HepG2 (cell line): ENCODE measurements around the gene KNL1. TPM values are rescaled to one million over a fixed set of nuclear protein-coding genes. Genes with fewer than 3 reads are reported as not detected.

ENCODE experiments used
- ADNP ChIP-seq: sonication (generic); formaldehyde crosslinking; IDR thresholded peaks from 2 replicates; pipeline ENCODE4 v1.4.0; 2020; ENCODE audit warnings: missing genetic modification reagents
- KMT2B ChIP-seq: IDR thresholded peaks from 2 replicates; pipeline ENCODE4 v1.6.1; 2016; ENCODE audit warnings: missing genetic modification reagents, missing compliant biosample characterization
- SETDB1 ChIP-seq: sonication (generic); formaldehyde crosslinking; IDR thresholded peaks from 2 replicates; pipeline ENCODE4 v1.5.1; 2020; ENCODE audit warnings: missing genetic modification reagents, mild to moderate bottlenecking, borderline replicate concordance
- SRF ChIP-seq: IDR thresholded peaks from 2 replicates; pipeline ENCODE4 v1.6.1; 2011; ENCODE audit warnings: mild to moderate bottlenecking, low read depth, low read length, moderate library complexity
- ZKSCAN5 ChIP-seq: sonication (generic); formaldehyde crosslinking; IDR thresholded peaks from 2 replicates; pipeline ENCODE4 v1.5.1; 2020; ENCODE audit warnings: mild to moderate bottlenecking, missing genetic modification reagents
- ZNF619 ChIP-seq: sonication (generic); formaldehyde crosslinking; IDR thresholded peaks from 2 replicates; pipeline ENCODE4 v1.4.0; 2020; ENCODE audit warnings: mild to moderate bottlenecking, missing genetic modification reagents
- polyA plus RNA-seq, 8 experiments: library from polyadenylated mRNA; depleted of rRNA in 3 of 8; stranded (reverse) in 7 of 8; unstranded in 1 of 8; fragments of >200 nt; fragmentation: Illumina TruSeq in 4 of 8; extraction: Trizol in 4 of 8; gene quantifications; 2 replicates each; pipeline versions ENCODE4 v1.2.1 to v1.2.3, GENCODE V29; 2011 to 2016; ENCODE audit warnings: low read depth in 4 of 8, missing spikeins in 1 of 8, mixed read lengths in 1 of 8; ENCODE audit not compliant: insufficient read depth in 1 of 8
- total RNA-seq, 5 experiments: library from RNA; depleted of rRNA; stranded (reverse); fragments of >200 nt; fragmentation: Illumina TruSeq; extraction: Trizol; gene quantifications; 2 replicates each; pipeline ENCODE4 v1.2.3, GENCODE V29; 2016; ENCODE audit warnings: low read depth in 1 of 5
- TF ChIP-seq, protein P1 (sequence below): sonication (generic); formaldehyde crosslinking; IDR thresholded peaks from 2 replicates; pipeline ENCODE4 v1.4.0; 2020; ENCODE audit warnings: missing genetic modification reagents, mild to moderate bottlenecking, borderline replicate concordance
- TF ChIP-seq, protein P2 (sequence below): sonication (generic); formaldehyde crosslinking; IDR thresholded peaks from 2 replicates; pipeline ENCODE4 v1.5.0; 2020; ENCODE audit warnings: missing genetic modification reagents
- TF ChIP-seq, protein P3 (sequence below): sonication (generic); formaldehyde crosslinking; IDR thresholded peaks from 2 replicates; pipeline ENCODE4 v1.8.1; 2022; ENCODE audit warnings: mild to moderate bottlenecking, missing genetic modification reagents
- TF ChIP-seq, protein P4 (sequence below): sonication (generic); formaldehyde crosslinking; IDR thresholded peaks from 2 replicates; pipeline ENCODE4; 2020; ENCODE audit warnings: missing genetic modification reagents, mild to moderate bottlenecking, borderline replicate concordance
- TF ChIP-seq, protein P5 (sequence below): sonication (generic); formaldehyde crosslinking; IDR thresholded peaks from 2 replicates; pipeline ENCODE4 v1.8.0; 2022; ENCODE audit warnings: mild to moderate bottlenecking, missing genetic modification reagents
- TF ChIP-seq, protein P6 (sequence below): sonication (generic); formaldehyde crosslinking; IDR thresholded peaks from 2 replicates; pipeline ENCODE4 v1.4.0; 2020; ENCODE audit warnings: mild to moderate bottlenecking, missing genetic modification reagents, borderline replicate concordance
- TF ChIP-seq, protein P7 (sequence below): sonication (generic); formaldehyde crosslinking; IDR thresholded peaks from 2 replicates; pipeline ENCODE4 v1.5.1; 2020; ENCODE audit warnings: mild to moderate bottlenecking, missing genetic modification reagents, moderate library complexity

Gene KNL1
- total and polyA plus RNA-seq, 2 of the 13 experiments (the other 11 are each of a cell fraction or from before 2014, with no cell fraction given) = 8.0 to 21.4 TPM

DNA sequence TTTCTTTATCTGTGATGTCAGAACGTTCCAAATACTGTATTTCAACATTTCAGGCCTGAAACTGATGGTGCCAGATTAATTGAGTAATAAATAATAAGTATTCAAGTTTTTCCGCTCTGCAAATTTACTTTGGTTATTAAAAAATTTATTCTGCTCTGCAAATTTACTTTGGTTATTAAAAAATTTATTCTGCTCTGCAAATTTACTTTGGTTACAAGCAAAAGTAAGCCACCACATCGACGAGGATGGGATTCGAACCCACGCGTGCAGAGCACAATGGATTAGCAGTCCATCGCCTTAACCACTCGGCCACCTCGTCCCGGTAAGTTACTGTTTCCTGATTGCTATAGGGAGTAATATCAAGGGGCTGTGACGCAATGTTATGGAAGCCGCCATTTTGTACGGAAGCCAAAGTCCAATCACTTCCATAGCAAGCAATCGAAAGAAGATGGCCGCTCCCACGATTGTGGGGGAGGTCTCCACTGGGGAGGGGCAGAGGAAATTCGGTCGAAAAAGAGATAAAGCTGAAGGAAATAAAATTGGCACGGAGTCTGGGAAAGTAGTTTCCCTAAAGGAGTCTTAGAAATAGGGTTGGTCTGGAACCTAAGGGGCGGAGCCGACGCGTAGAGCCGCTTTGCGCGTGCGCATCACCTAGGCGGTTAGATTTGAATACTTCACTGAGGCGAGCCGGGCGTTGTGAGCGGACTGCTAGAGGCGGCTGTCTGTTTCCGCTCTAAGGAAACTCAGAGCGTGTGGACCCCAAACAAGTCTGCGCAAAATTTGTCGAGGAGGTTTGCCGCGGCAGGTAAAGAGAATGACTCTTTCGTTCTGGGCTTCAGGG is at the start of gene KNL1 (continued):
- no peak for TF ChIP-seq ZKSCAN5 (CRISPR knock-in tag)
- TF ChIP-seq, protein P1, sequence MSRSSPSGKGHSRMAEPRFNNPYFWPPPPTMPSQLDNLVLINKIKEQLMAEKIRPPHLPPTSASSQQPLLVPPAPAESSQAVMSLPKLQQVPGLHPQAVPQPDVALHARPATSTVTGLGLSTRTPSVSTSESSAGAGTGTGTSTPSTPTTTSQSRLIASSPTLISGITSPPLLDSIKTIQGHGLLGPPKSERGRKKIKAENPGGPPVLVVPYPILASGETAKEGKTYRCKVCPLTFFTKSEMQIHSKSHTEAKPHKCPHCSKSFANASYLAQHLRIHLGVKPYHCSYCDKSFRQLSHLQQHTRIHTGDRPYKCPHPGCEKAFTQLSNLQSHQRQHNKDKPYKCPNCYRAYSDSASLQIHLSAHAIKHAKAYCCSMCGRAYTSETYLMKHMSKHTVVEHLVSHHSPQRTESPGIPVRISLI (CRISPR knock-in tag) = peak; percentile 38; the same call in 1 of the 2 replicates
- TF ChIP-seq KMT2B = peak; percentile 77
- TF ChIP-seq SRF = no peak
- TF ChIP-seq, protein P2, sequence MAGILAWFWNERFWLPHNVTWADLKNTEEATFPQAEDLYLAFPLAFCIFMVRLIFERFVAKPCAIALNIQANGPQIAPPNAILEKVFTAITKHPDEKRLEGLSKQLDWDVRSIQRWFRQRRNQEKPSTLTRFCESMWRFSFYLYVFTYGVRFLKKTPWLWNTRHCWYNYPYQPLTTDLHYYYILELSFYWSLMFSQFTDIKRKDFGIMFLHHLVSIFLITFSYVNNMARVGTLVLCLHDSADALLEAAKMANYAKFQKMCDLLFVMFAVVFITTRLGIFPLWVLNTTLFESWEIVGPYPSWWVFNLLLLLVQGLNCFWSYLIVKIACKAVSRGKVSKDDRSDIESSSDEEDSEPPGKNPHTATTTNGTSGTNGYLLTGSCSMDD (CRISPR knock-in tag) = no peak
- TF ChIP-seq, protein P3, sequence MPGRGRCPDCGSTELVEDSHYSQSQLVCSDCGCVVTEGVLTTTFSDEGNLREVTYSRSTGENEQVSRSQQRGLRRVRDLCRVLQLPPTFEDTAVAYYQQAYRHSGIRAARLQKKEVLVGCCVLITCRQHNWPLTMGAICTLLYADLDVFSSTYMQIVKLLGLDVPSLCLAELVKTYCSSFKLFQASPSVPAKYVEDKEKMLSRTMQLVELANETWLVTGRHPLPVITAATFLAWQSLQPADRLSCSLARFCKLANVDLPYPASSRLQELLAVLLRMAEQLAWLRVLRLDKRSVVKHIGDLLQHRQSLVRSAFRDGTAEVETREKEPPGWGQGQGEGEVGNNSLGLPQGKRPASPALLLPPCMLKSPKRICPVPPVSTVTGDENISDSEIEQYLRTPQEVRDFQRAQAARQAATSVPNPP (CRISPR knock-in tag) = peak; percentile 33; the same call in 1 of the 2 replicates
- TF ChIP-seq, protein P4, sequence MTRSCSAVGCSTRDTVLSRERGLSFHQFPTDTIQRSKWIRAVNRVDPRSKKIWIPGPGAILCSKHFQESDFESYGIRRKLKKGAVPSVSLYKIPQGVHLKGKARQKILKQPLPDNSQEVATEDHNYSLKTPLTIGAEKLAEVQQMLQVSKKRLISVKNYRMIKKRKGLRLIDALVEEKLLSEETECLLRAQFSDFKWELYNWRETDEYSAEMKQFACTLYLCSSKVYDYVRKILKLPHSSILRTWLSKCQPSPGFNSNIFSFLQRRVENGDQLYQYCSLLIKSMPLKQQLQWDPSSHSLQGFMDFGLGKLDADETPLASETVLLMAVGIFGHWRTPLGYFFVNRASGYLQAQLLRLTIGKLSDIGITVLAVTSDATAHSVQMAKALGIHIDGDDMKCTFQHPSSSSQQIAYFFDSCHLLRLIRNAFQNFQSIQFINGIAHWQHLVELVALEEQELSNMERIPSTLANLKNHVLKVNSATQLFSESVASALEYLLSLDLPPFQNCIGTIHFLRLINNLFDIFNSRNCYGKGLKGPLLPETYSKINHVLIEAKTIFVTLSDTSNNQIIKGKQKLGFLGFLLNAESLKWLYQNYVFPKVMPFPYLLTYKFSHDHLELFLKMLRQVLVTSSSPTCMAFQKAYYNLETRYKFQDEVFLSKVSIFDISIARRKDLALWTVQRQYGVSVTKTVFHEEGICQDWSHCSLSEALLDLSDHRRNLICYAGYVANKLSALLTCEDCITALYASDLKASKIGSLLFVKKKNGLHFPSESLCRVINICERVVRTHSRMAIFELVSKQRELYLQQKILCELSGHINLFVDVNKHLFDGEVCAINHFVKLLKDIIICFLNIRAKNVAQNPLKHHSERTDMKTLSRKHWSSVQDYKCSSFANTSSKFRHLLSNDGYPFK = peak; percentile 40; the same call in 1 of the 2 replicates
- TF ChIP-seq, protein P5, sequence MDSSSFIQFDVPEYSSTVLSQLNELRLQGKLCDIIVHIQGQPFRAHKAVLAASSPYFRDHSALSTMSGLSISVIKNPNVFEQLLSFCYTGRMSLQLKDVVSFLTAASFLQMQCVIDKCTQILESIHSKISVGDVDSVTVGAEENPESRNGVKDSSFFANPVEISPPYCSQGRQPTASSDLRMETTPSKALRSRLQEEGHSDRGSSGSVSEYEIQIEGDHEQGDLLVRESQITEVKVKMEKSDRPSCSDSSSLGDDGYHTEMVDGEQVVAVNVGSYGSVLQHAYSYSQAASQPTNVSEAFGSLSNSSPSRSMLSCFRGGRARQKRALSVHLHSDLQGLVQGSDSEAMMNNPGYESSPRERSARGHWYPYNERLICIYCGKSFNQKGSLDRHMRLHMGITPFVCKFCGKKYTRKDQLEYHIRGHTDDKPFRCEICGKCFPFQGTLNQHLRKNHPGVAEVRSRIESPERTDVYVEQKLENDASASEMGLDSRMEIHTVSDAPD (CRISPR knock-in tag) = no peak
- TF ChIP-seq ADNP (CRISPR knock-in tag) = 0 out of 2 replicates have a peak, but pooled peaks have one; percentile 38
- TF ChIP-seq, protein P6, sequence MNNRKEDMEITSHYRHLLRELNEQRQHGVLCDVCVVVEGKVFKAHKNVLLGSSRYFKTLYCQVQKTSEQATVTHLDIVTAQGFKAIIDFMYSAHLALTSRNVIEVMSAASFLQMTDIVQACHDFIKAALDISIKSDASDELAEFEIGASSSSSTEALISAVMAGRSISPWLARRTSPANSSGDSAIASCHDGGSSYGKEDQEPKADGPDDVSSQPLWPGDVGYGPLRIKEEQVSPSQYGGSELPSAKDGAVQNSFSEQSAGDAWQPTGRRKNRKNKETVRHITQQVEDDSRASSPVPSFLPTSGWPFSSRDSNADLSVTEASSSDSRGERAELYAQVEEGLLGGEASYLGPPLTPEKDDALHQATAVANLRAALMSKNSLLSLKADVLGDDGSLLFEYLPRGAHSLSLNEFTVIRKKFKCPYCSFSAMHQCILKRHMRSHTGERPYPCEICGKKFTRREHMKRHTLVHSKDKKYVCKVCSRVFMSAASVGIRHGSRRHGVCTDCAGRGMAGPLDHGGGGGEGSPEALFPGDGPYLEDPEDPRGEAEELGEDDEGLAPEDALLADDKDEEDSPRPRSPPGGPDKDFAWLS (CRISPR knock-in tag) = no peak
- no peak for TF ChIP-seq SETDB1 (CRISPR knock-in tag)
- TF ChIP-seq, protein P7, sequence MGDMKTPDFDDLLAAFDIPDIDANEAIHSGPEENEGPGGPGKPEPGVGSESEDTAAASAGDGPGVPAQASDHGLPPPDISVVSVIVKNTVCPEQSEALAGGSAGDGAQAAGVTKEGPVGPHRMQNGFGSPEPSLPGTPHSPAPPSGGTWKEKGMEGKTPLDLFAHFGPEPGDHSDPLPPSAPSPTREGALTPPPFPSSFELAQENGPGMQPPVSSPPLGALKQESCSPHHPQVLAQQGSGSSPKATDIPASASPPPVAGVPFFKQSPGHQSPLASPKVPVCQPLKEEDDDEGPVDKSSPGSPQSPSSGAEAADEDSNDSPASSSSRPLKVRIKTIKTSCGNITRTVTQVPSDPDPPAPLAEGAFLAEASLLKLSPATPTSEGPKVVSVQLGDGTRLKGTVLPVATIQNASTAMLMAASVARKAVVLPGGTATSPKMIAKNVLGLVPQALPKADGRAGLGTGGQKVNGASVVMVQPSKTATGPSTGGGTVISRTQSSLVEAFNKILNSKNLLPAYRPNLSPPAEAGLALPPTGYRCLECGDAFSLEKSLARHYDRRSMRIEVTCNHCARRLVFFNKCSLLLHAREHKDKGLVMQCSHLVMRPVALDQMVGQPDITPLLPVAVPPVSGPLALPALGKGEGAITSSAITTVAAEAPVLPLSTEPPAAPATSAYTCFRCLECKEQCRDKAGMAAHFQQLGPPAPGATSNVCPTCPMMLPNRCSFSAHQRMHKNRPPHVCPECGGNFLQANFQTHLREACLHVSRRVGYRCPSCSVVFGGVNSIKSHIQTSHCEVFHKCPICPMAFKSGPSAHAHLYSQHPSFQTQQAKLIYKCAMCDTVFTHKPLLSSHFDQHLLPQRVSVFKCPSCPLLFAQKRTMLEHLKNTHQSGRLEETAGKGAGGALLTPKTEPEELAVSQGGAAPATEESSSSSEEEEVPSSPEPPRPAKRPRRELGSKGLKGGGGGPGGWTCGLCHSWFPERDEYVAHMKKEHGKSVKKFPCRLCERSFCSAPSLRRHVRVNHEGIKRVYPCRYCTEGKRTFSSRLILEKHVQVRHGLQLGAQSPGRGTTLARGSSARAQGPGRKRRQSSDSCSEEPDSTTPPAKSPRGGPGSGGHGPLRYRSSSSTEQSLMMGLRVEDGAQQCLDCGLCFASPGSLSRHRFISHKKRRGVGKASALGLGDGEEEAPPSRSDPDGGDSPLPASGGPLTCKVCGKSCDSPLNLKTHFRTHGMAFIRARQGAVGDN (CRISPR knock-in tag) = no peak
- no peak for TF ChIP-seq ZNF619
